OCI-LY3 (cell line): ENCODE measurements around the gene STK32A.

Source experiments
- EZH2phosphoT487 ChIP-seq: fragments of 200-600 bp; shearing (Covaris generic); IDR thresholded peaks from 2 replicates; pipeline ENCODE4 v1.6.1; 2018; ENCODE audit warnings: antibody characterized with exemption, mixed run types, low read depth
- TF ChIP-seq, protein P1 (sequence below): fragments of 200-600, 300-600 bp; sonication (generic); IDR thresholded peaks from 2 replicates; pipeline ENCODE4 v1.5.1; 2014; ENCODE audit warnings: antibody characterized with exemption, low read length, low read depth

DNA sequence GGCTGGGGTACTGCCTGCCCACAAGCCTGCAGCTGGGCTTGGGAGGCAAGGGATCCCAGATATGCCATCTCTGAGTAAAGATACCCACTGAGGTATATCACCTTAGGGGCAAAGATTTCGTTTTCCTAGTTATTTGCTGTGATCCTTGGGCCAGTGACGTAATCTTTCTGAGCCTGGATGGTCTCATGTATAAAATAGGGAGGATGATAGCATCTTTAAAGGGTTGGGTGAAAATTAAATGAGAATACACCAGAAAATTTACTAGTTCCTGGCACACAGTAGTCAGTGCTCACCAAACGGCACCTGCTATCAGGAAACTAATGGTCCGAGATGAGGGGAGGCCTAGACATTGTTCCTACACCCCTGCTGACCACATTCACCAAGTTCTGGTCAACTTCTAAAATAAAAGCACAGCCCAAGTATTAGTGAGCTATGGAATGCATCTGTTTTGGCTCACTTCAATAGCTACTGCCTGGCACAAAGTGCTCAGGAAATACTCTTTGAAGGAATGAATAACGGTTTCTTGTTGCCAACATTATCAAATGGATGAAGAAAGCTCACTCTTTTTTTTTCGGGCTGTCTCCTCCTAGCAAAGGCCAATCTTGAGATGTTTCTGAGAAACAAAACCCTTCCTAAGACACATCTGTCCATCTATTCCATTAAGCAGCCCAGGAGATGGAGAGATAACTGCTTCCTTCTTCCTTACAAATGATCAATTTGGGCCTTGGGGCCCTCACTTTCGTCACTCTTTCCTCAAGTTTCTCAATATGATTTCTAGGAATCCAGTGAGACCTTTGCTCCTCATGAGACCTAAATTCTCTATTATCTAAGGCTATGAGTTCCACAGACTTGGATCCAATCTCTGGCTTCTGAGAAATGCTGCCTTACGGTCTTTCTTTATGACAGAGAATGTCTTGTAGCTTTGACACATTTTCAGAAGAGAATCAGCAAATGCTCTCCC is 176.8 kb downstream of the STK32A start:
- TF ChIP-seq, protein P1, sequence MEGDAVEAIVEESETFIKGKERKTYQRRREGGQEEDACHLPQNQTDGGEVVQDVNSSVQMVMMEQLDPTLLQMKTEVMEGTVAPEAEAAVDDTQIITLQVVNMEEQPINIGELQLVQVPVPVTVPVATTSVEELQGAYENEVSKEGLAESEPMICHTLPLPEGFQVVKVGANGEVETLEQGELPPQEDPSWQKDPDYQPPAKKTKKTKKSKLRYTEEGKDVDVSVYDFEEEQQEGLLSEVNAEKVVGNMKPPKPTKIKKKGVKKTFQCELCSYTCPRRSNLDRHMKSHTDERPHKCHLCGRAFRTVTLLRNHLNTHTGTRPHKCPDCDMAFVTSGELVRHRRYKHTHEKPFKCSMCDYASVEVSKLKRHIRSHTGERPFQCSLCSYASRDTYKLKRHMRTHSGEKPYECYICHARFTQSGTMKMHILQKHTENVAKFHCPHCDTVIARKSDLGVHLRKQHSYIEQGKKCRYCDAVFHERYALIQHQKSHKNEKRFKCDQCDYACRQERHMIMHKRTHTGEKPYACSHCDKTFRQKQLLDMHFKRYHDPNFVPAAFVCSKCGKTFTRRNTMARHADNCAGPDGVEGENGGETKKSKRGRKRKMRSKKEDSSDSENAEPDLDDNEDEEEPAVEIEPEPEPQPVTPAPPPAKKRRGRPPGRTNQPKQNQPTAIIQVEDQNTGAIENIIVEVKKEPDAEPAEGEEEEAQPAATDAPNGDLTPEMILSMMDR: no peak
- TF ChIP-seq EZH2phosphoT487: no peak
